HFFc6 (cell line): ENCODE results near the gene RPS27. TPM values are rescaled to one million over a fixed set of nuclear protein-coding genes. Genes with fewer than 3 reads are reported as not detected.

Source experiments
- DNase-seq: peaks from one replicate; pipeline ENCODE4 v3.0.0-alpha.2; 2018
- H3K27ac Mint-ChIP-seq: 2 replicates; pipeline ENCODE4 v1.8.0; 2020; ENCODE audit warnings: mild to moderate bottlenecking, mixed read lengths
- H3K27me3 Mint-ChIP-seq: 2 replicates; pipeline ENCODE4 v1.8.0; 2021; ENCODE audit warnings: mild to moderate bottlenecking, moderate library complexity, mixed read lengths; ENCODE audit not compliant: insufficient read depth
- H3K36me3 Mint-ChIP-seq: 2 replicates; pipeline ENCODE4 v1.8.0; 2021; ENCODE audit warnings: low read depth, mixed read lengths
- H3K4me1 Mint-ChIP-seq: 2 replicates; pipeline ENCODE4 v1.8.0; 2020; ENCODE audit warnings: low read depth, mixed read lengths
- H3K4me3 Mint-ChIP-seq: 2 replicates; pipeline ENCODE4 v1.8.0; 2020; ENCODE audit warnings: mild to moderate bottlenecking, moderate library complexity, mixed read lengths
- H3K9me3 Mint-ChIP-seq: 2 replicates; pipeline ENCODE4 v1.8.0; 2020; ENCODE audit warnings: mild to moderate bottlenecking, mixed read lengths
- CTCF ChIP-seq: fragments of 200-600 bp; sonication (generic); IDR thresholded peaks from 2 replicates; pipeline ENCODE4 v1.5.0; 2021; ENCODE audit warnings: antibody characterized with exemption, mild to moderate bottlenecking
- long read RNA-seq: library from polyadenylated mRNA; unstranded; transcript quantifications from one replicate; pipeline ENCODE4 v2.0.0, GENCODE V29; 2019
- total RNA-seq, 6 experiments: library from RNA; stranded (reverse); fragmentation: NEBNext Ultra II Directional; extraction: Animal tissue kit (Norgen Biotek cat#: 25700); gene quantifications; 2 replicates in 1 of 6; 3 replicates in 5 of 6; pipeline ENCODE4 v1.2.3, GENCODE V29; 2021

Gene RPS27
- total RNA-seq: 1,000 to 10,000 TPM in 4 of 6 experiments, 100 to 1,000 TPM in 2; 954 to 1,562 (median 1,206) TPM
- long read RNA-seq, transcript RPS27-201 (4 exons, 359 nt): major isoform, 891 of 906 reads
- long read RNA-seq, transcript RPS27-203 (3 exons, 496 nt): minor isoform, 5 of 906 reads
- long read RNA-seq, transcript RPS27-204 (4 exons, 573 nt): minor isoform, 6 of 906 reads
- long read RNA-seq, partial matches to known transcripts: 0 of 906 reads
- long read RNA-seq, other reads (novel, unspliced or antisense): 3 of 906 reads

GRCh38 chr1:153990468-153991150 is at the start of gene RPS27:
Gene RPS27 (plus strand): TSS chr1:153990762. CDS start chr1:153990797, 35 bp downstream.
- Mint-ChIP-seq H3K4me1 (peaks cover 41% of the 10 kb centered on the region), H3K27ac (peak within 1 kb of the TSS; percentile 99), H3K27me3 (peaks cover 18% of the 10 kb centered on the region), H3K9me3 (peaks cover 7% of the 10 kb centered on the region), H3K4me3 (peak within 1 kb of the TSS; percentile 99), H3K36me3 (peaks cover 37% of the 10 kb centered on the region)
- DNase-seq: peak; percentile 98
- TF ChIP-seq CTCF: no peak

GRCh38 chr1:153941826-153942725 is 48.5 kb upstream of the RPS27 start:
- Mint-ChIP-seq H3K9me3 (no peaks in the 10 kb centered on the region), H3K4me3 (no peak overlapping the region), H3K27me3 (peaks cover 4% of the 10 kb centered on the region), H3K4me1 (peaks cover 19% of the 10 kb centered on the region), H3K27ac (no peak overlapping the region), H3K36me3 (peaks cover 25% of the 10 kb centered on the region)
- TF ChIP-seq CTCF: no peak
- DNase-seq: no peak

- Mint-ChIP-seq H3K4me3 (no peak overlapping the region), H3K27ac (no peak overlapping the region), H3K4me1 (peaks cover 21% of the 10 kb centered on the region), H3K9me3 (no peaks in the 10 kb centered on the region), H3K27me3 (peaks cover 4% of the 10 kb centered on the region), H3K36me3 (peaks cover 20% of the 10 kb centered on the region)
- no peak for TF ChIP-seq CTCF
- DNase-seq: no peak
Measured at GRCh38 chr1:153942766-153943549, 47.6 kb upstream of the RPS27 start.

GRCh38 chr1:153944005-153944826 is 46.3 kb upstream of the RPS27 start:
- no peak for TF ChIP-seq CTCF
- Mint-ChIP-seq H3K4me3 (peak overlapping the region; percentile 90; the same call in 1 of the 2 replicates), H3K27ac (peak overlapping the region; percentile 81), H3K9me3 (no peaks in the 10 kb centered on the region), H3K4me1 (peaks cover 21% of the 10 kb centered on the region), H3K36me3 (peaks cover 16% of the 10 kb centered on the region), H3K27me3 (peaks cover 4% of the 10 kb centered on the region)
- no peak for DNase-seq
